NCI-H82 (cell line): Measurements from ENCODE around the gene SH3GLB1.

Source experiments
- DNase-seq: peaks from one replicate; lab custom pipeline; 2025; lab: John Stamatoyannopoulos, UW

The SH3GLB1 gene

GRCh38 chr1:86733340-86733739 lies 29.0 kb downstream of the SH3GLB1 start:
- no peak for DNase-seq

GRCh38 chr1:86739648-86740509 lies 35.5 kb downstream of the SH3GLB1 start:
- peak; percentile 22 for DNase-seq

- peak; percentile 75 for DNase-seq
Observed at GRCh38 chr1:86741947-86742572, 37.7 kb downstream of the SH3GLB1 start.

DNA sequence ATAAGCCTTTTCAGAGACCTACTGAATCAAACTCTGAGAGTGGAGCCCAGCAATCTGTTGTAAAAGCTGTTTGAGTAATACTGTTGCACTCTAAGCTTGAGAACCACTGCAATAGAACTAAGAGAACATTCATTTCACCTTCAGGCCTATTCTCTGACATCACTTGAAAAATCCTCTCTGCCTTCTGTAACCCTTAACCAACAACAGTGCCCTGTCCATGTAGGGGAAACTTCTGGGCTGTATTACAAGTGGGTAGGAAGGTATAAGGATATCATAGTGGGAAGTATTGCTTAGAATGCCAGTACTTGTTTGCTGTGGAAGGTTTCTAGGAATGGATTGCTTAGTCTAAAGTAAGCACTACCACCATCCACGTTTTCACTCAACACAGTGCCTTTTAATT lies 42.9 kb downstream of the SH3GLB1 start:
- DNase-seq: no peak

- peak; percentile 25 for DNase-seq
Observed at GRCh38 chr1:86748622-86749373, 44.4 kb downstream of the SH3GLB1 start.

GRCh38 chr1:86750076-86750475 lies 45.7 kb downstream of the SH3GLB1 start:
- DNase-seq: no peak

- DNase-seq: no peak
Observed at GRCh38 chr1:86750530-86750929, 46.2 kb downstream of the SH3GLB1 start.

- DNase-seq: no peak
Observed at GRCh38 chr1:86751923-86752322, 47.5 kb downstream of the SH3GLB1 start.

GRCh38 chr1:86753700-86754099 lies 49.3 kb downstream of the SH3GLB1 start:
- DNase-seq: peak; percentile 26

GRCh38 chr1:86754265-86754974 lies 50.0 kb downstream of the SH3GLB1 start:
- no peak for DNase-seq

GRCh38 chr1:86756062-86756406 lies 51.7 kb downstream of the SH3GLB1 start:
- DNase-seq: no peak

GRCh38 chr1:86757272-86757984 lies 53.1 kb downstream of the SH3GLB1 start:
- no peak for DNase-seq

DNA sequence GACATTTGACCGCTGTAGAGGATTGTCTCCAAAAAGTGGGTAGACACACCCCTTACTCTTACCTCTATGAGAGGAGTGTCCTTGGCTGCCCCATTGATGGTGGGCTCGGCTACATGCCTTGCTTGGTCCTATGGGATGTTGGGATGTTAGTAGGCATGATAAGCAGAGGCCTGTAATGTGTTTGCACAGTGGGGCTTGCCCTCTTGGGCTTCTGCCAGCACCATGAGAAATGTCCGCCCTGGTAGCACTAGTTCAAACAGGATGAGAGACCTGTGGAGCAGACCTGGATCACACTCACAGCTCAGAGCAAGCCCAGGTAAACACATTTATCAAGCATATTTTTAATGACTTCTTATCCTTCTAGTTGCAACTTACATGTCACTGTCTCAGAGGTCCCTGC lies 54.2 kb downstream of the SH3GLB1 start:
- DNase-seq: no peak

GRCh38 chr1:86760199-86760598 lies 55.8 kb downstream of the SH3GLB1 start:
- no peak for DNase-seq

- DNase-seq: no peak
Observed at GRCh38 chr1:86762336-86762735, 58.0 kb downstream of the SH3GLB1 start.

DNA sequence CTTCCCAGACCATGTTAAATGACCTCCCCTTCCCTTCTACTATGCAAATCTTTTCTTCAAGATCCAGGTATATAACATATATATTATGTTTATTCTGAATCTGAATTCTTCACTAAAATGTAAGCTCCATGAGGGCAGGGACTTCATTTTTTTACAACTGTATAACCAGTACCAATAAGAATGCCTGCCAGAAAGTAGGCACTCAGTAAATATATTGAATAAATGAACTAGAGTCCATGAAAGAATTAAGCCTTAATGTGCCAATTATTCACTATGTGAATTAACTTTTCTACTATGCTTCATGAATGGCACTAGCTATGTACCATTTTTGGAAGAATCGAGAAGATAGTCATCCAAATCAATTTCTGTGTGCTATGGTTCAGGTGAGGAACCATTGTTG lies 60.1 kb downstream of the SH3GLB1 start:
- no peak for DNase-seq

GRCh38 chr1:86765073-86765472 lies 60.7 kb downstream of the SH3GLB1 start:
- DNase-seq: peak; percentile 35

DNA sequence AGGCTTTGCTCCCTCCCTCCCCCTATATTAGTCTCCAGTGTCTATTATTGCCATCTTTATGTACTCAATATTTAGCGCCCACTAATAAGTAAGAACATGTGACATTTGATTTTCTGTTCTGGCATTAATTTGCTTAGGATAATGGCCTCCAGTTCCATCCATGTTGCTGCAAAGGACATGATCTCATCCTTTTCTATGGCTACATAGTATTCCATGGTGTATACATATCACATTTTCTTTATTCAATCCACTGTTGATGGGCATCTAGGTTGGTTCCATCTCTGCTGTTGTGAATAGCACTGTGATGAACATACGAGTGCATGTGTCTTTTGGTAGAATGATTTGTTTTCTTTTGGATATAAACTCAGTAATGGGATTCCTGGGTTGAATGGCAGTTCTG lies 61.3 kb downstream of the SH3GLB1 start:
- no peak for DNase-seq

DNA sequence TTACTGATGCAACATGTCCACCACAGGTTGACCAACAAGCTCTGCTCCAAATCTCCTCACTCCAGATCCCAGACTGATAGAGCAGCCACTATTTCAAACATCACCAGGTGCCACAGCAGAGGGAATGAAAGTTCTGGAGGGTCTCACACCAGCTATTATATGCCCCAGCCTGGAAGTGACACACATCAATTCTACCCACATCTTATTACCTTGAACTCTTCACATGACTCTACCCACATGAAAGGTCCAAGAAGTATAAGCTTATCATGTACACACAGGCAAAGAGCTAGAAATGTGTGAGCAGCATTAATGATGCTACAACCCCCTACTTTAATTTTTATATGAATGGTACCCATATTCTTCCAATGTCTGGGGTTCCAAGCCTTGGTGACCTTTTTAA lies 64.2 kb downstream of the SH3GLB1 start:
- no peak for DNase-seq

DNA sequence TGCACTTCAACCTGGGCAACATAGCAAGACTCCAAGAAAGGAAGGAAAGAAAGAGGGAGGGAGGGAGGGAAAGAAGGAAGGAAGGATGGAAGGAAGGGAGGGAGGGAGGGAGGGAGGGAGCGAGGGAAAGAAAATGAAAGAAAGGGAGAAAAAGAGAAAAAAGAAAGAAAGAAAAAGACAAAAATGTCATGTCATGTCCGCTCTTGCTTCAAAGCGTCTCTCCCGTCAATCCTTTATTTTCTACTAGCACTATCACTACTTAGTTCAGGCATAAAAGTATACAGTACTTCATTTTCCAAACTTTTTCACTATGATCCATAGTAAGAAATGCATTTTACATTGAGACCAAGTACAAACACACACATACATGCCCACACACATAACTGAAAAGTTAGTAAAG lies 64.7 kb downstream of the SH3GLB1 start:
- DNase-seq: no peak
